Bronchial epithelial cell (primary cell): ENCODE measurements around the gene ASB13. TPM values are rescaled to one million over a fixed set of nuclear protein-coding genes. Genes with fewer than 3 reads are reported as not detected.

Experiments
- DNase-seq: peaks from one replicate; pipeline ENCODE4 v3.0.0-alpha.2; 2010; ENCODE audit warnings: low read depth
- FAIRE-seq: peaks from 2 replicates; lab custom pipeline; 2011; peaks lifted over from hg19 to GRCh38; lab: Jason Lieb, UNC
- H3K27me3 ChIP-seq: 2 replicates; pipeline ENCODE4 v1.5.1; 2011; ENCODE audit warnings: low read length; ENCODE audit not compliant: control insufficient read depth, insufficient read depth
- H3K36me3 ChIP-seq: 2 replicates; pipeline ENCODE4 v1.5.1; 2011; ENCODE audit warnings: low read length; ENCODE audit not compliant: control insufficient read depth, insufficient read depth
- H3K4me3 ChIP-seq: 2 replicates; pipeline ENCODE4 v1.5.1; 2011; ENCODE audit warnings: mild to moderate bottlenecking, low read depth, low read length, control low read depth
- total RNA-seq: library from RNA; depleted of rRNA; stranded (reverse); fragments of >200 nt; gene quantifications from 2 replicates; pipeline ENCODE4 v1.2.1, GENCODE V29; 2014
- TF ChIP-seq, protein P1 (sequence below): IDR thresholded peaks from 2 replicates; pipeline ENCODE4 v1.5.1; 2011; ENCODE audit warnings: mild to moderate bottlenecking, moderate library complexity, low read length, control low read depth, inconsistent platforms; ENCODE audit not compliant: insufficient read depth, severe bottlenecking

The ASB13 gene
- total RNA-seq, 1 donor from 2014 or later = 14.5 TPM

DNA sequence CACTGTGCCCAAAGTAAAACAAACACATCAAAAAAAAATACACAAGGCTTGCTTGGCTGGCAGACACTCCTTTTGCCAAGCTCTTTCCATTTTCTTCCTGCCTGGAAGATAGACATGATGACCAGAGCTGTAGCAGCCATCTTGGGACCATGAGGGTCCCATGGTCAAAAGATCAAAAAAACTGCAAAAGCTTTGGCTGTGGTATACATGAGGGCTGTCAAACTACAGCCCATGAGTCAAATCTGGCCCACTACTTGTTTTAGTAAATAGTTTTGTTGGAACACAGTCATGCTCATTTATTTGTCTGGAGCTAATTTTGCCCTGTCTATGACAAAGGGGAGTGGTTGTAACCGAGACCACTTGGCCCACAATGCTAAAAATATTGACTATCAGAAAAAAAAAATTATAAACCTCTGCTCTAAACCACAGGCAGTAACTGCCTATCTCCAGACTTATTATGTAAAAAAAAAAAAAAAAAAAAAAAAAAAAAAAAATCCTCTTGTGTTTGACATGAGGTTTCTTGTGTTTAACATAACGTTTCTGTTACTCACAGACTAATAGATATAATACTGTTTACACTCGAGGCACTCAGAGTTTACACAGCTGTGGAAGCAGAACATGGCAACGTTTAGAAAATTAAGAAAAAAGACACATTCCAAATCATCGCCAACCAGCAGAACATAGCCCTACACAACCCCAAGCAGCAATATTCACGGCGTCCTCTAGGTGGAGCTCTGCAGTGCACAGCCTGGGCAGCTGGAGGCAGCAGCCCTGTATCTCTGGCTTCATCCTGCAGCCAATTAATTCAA lies 36.9 kb downstream of the ASB13 start:
- DNase-seq = peak; percentile 73
- H3K36me3 ChIP-seq = no peaks in the 10 kb centered on the region
- H3K4me3 ChIP-seq = no peak overlapping the region
- no peak for FAIRE-seq
- H3K27me3 ChIP-seq = no peaks in the 10 kb centered on the region
- TF ChIP-seq, protein P1, sequence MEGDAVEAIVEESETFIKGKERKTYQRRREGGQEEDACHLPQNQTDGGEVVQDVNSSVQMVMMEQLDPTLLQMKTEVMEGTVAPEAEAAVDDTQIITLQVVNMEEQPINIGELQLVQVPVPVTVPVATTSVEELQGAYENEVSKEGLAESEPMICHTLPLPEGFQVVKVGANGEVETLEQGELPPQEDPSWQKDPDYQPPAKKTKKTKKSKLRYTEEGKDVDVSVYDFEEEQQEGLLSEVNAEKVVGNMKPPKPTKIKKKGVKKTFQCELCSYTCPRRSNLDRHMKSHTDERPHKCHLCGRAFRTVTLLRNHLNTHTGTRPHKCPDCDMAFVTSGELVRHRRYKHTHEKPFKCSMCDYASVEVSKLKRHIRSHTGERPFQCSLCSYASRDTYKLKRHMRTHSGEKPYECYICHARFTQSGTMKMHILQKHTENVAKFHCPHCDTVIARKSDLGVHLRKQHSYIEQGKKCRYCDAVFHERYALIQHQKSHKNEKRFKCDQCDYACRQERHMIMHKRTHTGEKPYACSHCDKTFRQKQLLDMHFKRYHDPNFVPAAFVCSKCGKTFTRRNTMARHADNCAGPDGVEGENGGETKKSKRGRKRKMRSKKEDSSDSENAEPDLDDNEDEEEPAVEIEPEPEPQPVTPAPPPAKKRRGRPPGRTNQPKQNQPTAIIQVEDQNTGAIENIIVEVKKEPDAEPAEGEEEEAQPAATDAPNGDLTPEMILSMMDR = peak; percentile 95

DNA sequence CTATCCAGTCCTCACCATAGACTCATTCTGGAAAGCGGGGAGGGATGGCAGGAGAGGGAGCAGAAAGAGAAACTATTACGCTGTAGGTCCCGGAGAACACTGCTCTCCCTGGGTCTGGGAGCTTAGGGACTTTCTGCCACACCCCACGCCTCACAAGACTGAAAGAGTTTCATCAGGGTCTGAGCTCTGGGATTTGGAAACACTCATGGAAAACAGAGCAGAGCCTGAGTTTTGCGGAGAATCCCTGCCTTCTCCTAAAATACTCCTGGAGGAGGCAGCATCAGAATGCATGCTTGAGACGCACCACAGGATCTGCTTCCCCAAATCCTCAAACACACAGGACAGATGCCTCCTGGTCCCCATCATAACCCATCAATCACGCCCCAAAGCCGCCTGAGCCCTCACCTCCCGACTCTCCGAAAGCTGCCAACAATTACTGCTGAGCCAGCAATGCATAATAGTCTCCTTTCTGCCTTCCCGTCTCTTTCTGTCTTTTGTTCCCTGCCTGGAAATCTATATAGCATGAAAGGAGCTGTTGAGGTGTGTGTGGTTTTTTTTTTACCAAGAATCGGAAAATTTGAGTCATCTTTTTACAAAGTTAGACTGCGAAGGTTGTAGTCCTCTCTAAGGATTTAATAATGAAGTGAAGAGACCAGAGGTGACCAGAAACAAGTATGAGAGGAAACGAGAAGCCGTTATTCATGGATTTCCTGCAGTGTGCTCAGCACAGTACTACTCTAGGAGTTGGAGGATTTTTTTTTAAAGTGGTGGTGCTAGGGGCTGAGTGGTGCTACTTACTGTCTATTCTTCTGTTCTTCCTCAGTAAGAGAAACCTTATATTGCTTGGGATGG lies 37.7 kb downstream of the ASB13 start:
- Histone ChIP-seq H3K4me3 (no peak overlapping the region), H3K27me3 (no peaks in the 10 kb centered on the region), H3K36me3 (no peaks in the 10 kb centered on the region)
- FAIRE-seq (peak; percentile 13), DNase-seq (no peak)
- TF ChIP-seq, protein P1 = no peak

DNA sequence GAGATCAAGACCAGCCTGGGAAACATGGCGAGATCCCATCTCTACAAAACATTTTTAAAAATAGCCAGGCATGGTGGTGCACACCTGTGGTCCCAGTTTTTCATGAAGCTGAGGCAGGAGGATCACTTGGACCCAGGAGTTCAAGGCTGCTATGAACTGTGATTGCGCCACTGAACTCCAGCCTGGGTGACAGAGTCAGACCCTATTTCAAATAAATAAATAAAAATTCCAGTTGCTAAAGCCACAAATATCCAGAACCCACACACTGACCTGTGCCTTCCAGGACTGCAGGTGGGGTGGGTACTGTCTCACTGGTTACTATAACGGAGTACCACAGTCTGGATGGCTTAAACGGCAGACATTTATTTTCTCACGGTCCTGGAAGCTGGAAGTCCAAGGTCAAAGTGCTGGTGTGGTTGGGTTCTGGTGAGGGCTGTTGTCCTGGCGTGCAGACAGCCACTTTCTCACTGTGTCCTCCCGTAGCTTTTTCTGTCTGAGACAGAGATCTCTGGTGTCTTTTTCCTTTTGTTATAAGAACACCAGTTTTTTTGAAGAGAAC lies 38.8 kb downstream of the ASB13 start:
- no peaks in the 10 kb centered on the region for H3K27me3 ChIP-seq
- DNase-seq (no peak), FAIRE-seq (no peak)
- TF ChIP-seq, protein P1 = no peak
- no peak overlapping the region for H3K4me3 ChIP-seq
- H3K36me3 ChIP-seq = no peaks in the 10 kb centered on the region

DNA sequence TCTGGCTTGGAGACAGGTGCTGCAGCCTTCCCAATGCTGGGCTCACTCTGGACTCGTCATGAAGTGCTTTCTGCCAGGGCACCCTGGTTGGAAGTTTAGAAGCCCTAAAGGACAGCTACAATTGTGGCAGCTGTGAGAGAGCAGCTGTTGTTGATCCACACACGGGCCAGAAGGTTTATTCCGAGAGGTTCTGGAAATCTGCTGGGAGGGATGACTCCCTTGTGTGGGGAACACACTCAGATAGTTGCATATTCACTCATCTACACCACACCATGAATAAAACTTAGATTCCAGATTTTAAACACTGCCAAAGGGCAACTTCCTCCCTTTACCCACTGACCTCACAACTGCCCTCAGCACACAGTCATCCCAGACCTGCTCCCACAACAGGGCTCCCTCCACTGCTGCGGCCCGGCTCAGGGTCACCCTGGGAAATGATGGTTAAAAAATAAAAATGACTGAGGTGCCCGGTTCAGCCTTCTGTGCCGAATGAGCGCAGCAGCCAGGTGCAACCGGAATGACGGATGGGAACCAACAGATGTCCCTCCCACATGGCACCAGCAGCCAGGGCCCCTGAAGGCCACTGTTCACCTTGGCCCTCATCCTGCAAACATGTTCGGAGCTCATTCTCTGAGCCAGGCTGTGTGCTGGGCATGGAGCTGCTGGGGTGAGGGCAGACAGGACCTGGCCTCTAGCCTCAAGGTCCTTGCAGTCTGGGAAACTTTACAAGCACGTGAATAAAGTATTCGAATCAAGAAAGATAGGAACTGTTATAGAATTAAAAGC lies 40.2 kb downstream of the ASB13 start:
- TF ChIP-seq, protein P1 = no peak
- H3K36me3 ChIP-seq = no peaks in the 10 kb centered on the region
- FAIRE-seq (no peak), DNase-seq (no peak)
- H3K27me3 ChIP-seq = no peaks in the 10 kb centered on the region
- H3K4me3 ChIP-seq = no peak overlapping the region

DNA sequence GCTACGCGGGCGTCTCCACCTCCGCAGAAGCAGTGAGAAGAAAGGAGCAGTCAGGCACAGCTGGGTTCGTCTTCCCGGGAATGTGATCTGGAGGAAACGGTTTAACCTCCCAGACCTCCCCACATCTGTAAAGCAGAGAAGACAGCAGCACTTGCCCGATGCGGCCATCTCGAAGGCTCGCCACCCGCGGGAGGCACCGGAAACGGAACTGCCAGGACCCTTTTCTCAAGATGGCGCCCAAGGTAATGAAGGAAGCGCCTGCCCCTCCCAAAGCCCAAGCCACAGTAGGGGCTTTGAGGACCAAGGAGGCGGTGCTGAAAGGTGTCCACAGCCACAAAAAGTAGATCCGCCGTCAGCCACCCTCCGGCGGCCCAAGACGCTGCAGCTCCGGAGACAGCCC lies 41.7 kb downstream of the ASB13 start:
- DNase-seq = no peak
- H3K36me3 ChIP-seq = no peaks in the 10 kb centered on the region
- no peak for FAIRE-seq
- no peaks in the 10 kb centered on the region for H3K27me3 ChIP-seq
- no peak overlapping the region for H3K4me3 ChIP-seq
- TF ChIP-seq, protein P1 = no peak
